Naive B cell (primary cell): ENCODE data around the gene TADA2B. TPM values are rescaled to one million over a fixed set of nuclear protein-coding genes. Genes with fewer than 3 reads are reported as not detected.

Source experiments
- ATAC-seq, 2 donors: fragments of 150-1000 bp; cut with Tn5 transposase; 2 replicates each; pipeline ENCODE4 v1.10.0; 2021; ENCODE audit warnings: low read depth in 2 of 2, mild to moderate bottlenecking in 2 of 2, moderate library complexity in 2 of 2
- DNase-seq: peaks from one replicate; pipeline ENCODE4 v3.0.0; 2022
- H3K27ac Mint-ChIP-seq, 6 donors: one replicate each; pipeline ENCODE4 v1.8.0; 2020 to 2022; ENCODE audit warnings: mild to moderate bottlenecking in 6 of 6, mixed read lengths in 6 of 6, moderate library complexity in 5 of 6, inconsistent platforms in 2 of 6
- H3K27me3 Mint-ChIP-seq, 3 donors: one replicate each; pipeline ENCODE4 v1.8.0; 2021 to 2022; ENCODE audit warnings: mixed read lengths in 3 of 3, mild to moderate bottlenecking in 1 of 3
- H3K36me3 Mint-ChIP-seq, 2 donors: one replicate each; pipeline ENCODE4 v1.8.0; 2020 to 2022; ENCODE audit warnings: mixed read lengths in 2 of 2, inconsistent platforms in 1 of 2, mild to moderate bottlenecking in 1 of 2
- H3K4me1 Mint-ChIP-seq, 3 donors: one replicate each; pipeline ENCODE4 v1.8.0; 2020 to 2022; ENCODE audit warnings: mixed read lengths in 3 of 3, inconsistent platforms in 1 of 3, mild to moderate bottlenecking in 1 of 3, moderate library complexity in 1 of 3
- H3K4me3 Mint-ChIP-seq, 8 donors: one replicate each; pipeline ENCODE4 v1.8.0; 2020 to 2022; ENCODE audit warnings: mild to moderate bottlenecking in 8 of 8, mixed read lengths in 8 of 8, moderate library complexity in 8 of 8, inconsistent platforms in 2 of 8
- H3K9me3 Mint-ChIP-seq, 7 donors: one replicate each; pipeline ENCODE4 v1.8.0; 2020 to 2022; ENCODE audit warnings: mixed read lengths in 7 of 7, mild to moderate bottlenecking in 5 of 7, inconsistent platforms in 2 of 7, moderate library complexity in 1 of 7
- polyA plus RNA-seq, 6 donors: library from polyadenylated mRNA; unstranded; fragments of 300-500 nt; fragmentation: Illumina TruSeq; gene quantifications; one replicate each; pipeline ENCODE4 v1.2.3, GENCODE V29; 2021; ENCODE audit warnings: low read depth in 6 of 6

Gene TADA2B
- polyA plus RNA-seq, 6 donors from 2014 or later, result 4.2 to 6.3 (median 5.1) TPM

DNA sequence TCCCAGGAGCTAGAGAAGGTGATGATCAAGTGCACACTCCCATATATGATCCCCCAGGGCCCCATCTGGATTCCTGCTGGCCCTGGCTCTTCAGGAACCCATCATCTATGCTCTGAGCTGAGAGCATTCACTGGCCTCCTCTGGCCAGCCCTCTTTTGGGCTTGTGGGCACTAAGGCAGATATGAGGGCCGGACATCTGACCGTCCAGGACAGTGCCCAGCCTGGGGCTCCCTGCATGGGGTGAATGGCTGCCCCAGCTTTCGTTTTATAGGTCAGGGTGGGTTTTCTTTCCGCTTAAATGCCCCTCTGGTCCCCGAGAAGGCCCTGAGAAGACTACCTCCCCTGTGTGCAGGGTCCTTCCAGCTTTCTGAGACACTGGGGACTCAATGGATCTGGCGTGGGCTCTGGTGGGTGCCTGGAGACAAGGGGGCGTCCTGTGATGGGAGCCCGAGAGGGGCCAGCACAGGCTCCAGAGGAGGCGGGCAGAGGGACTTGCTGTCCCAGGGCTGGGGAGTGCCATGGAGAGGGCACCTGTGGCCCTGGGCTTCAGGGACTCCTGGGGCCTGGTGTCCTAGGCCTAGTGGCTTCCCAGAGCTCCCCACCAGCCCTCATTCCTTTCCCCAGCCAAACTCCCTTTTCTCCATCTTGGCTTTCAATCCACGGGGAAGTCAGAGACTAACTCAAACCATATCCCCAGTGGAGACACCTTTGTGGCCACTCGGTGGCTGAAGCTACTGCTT lies 64.2 kb downstream of the TADA2B start:
- ATAC-seq (no peak), DNase-seq (no peak)
- peaks cover 0 to 33% (median 13%) of the 10 kb centered on the region in 3 donors for H3K27me3 Mint-ChIP-seq
- no peak overlapping the region for H3K4me3 Mint-ChIP-seq
- H3K36me3 Mint-ChIP-seq, result no peaks in the 10 kb centered on the region
- H3K4me1 Mint-ChIP-seq, result peaks cover 8 to 22% (median 13%) of the 10 kb centered on the region in 3 donors
- no peak overlapping the region for H3K27ac Mint-ChIP-seq
- H3K9me3 Mint-ChIP-seq, result peaks cover 0 to 6% (median 2%) of the 10 kb centered on the region in 7 donors

Other genes with a start within 250 kb of the TADA2B start
- gene TBC1D14, start 133.5 kb upstream of the TADA2B start, polyA plus RNA-seq, result 10 to 100 TPM; 27.3 to 42.4 (median 33.8) TPM
- 10 to 100 TPM; 29.8 to 36.1 (median 32.2) TPM for gene GRPEL1, start 24.7 kb downstream of the TADA2B start, polyA plus RNA-seq
- not detected for gene SORCS2, start 149.2 kb downstream of the TADA2B start, polyA plus RNA-seq